Stimulated activated naive CD8-positive, alpha-beta T cell treated with anti-CD3 and anti-CD28 coated beads, Interleukin-15, Interleukin-2, amounts not matched to agents 100 ng/mL and 50 ng/mL, for 24 hours (primary cell): ENCODE measurements around the gene PSMB7.

Source experiments
- H3K27ac Mint-ChIP-seq: one replicate; pipeline ENCODE4 v1.8.0; 2021; ENCODE audit warnings: mild to moderate bottlenecking, mixed read lengths
- H3K27me3 Mint-ChIP-seq: one replicate; pipeline ENCODE4 v1.8.0; 2021; ENCODE audit warnings: mixed read lengths
- H3K36me3 Mint-ChIP-seq: one replicate; pipeline ENCODE4 v1.8.0; 2021; ENCODE audit warnings: low read depth, mixed read lengths
- H3K4me1 Mint-ChIP-seq: one replicate; pipeline ENCODE4 v1.8.0; 2021; ENCODE audit warnings: low read depth, mixed read lengths
- H3K4me3 Mint-ChIP-seq: one replicate; pipeline ENCODE4 v1.8.0; 2021; ENCODE audit warnings: mild to moderate bottlenecking, mixed read lengths
- H3K9me3 Mint-ChIP-seq: one replicate; pipeline ENCODE4 v1.8.0; 2021; ENCODE audit warnings: mixed read lengths

PSMB7 gene

DNA sequence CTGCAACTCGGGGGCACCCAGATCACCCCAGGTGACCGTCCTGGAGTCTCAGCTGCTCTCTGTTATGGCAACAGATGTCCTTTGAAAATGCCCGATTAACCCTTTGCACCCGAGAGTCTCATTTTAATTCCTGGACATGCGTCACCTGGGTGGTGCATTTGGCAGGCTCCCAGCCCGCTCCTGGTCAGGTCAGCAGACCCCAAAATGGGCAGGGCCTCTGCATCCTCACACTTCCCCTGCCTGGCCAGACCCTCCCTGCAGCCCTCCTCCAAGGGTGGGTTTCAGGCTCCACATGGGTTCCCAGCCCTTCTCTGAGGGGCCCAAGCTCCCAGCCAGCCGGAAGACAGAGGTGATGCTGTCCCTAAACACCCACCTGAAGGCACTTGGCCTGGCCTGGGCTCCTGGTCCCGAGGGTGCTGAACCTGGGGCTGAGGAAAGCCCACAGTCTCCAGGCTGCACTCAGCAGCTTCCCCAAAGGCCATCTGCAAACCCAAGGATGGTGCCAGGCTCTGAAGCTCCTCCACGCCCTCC is 69.4 kb downstream of the PSMB7 start:
- no peak overlapping the region for H3K4me3 Mint-ChIP-seq
- H3K27ac Mint-ChIP-seq = no peak overlapping the region
- no peaks in the 10 kb centered on the region for H3K4me1 Mint-ChIP-seq
- no peaks in the 10 kb centered on the region for H3K27me3 Mint-ChIP-seq
- peaks cover 20% of the 10 kb centered on the region for H3K36me3 Mint-ChIP-seq
- no peaks in the 10 kb centered on the region for H3K9me3 Mint-ChIP-seq

DNA sequence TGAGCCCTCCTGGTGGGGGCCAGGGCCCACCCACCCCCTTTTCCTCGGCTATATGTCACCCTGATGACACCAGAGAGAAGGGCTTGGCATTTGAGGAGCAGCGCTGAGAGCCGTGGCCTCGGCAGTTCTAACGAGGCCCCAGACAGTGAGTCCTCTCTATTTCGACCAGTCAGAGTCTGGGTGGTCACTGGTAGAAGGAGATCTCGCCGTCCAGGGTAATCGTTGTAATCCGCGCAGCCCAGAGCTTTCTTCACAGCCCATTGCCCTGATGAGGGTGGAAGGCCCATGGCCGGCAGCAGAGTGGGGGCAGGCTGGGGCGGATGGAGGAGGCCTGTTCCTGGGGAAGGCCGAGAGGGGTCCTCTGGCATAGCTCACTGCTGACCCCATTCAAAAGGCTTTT is 70.2 kb downstream of the PSMB7 start:
- no peaks in the 10 kb centered on the region for H3K27me3 Mint-ChIP-seq
- H3K27ac Mint-ChIP-seq = no peak overlapping the region
- H3K36me3 Mint-ChIP-seq = peaks cover 16% of the 10 kb centered on the region
- no peaks in the 10 kb centered on the region for H3K4me1 Mint-ChIP-seq
- no peaks in the 10 kb centered on the region for H3K9me3 Mint-ChIP-seq
- no peak overlapping the region for H3K4me3 Mint-ChIP-seq

DNA sequence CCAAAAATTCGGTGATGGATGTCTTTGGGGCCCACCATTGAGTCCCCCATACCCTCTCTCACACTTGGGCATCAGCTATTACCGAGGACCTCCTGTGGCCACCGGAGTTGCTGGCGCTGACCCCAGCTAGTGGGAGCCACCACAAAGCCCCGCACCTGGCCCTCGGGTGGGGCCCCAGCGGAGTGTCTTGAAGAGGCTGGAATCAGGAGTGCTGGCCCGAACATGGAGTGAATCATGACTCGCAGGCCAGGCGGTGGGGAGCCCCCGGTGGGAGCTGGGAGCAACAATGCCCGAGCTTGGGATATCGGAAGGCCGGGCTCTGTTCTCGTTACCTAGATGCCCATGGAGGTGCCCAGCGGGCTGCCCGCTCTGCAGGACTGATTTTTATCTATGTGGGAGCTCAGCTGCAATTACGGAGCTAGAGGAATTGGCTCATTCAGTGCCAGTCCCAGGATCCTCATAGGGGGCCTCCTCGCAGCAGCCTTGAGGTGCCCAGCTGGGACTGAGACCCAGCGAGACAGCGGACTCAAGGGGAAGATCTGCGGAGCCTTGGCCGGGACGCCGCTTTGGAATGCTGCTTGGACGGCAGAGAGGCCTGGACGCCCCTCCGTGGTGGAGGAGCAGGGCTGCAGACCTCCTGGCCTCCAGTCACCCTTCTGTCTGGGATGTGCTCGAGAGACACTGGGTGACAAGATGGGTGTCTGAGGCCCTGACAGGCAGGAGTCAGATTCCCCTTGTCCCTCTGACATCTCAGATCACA is 70.8 kb downstream of the PSMB7 start:
- H3K27me3 Mint-ChIP-seq = no peaks in the 10 kb centered on the region
- H3K36me3 Mint-ChIP-seq = peaks cover 16% of the 10 kb centered on the region
- H3K4me3 Mint-ChIP-seq = no peak overlapping the region
- no peaks in the 10 kb centered on the region for H3K4me1 Mint-ChIP-seq
- H3K9me3 Mint-ChIP-seq = no peaks in the 10 kb centered on the region
- H3K27ac Mint-ChIP-seq = no peak overlapping the region

DNA sequence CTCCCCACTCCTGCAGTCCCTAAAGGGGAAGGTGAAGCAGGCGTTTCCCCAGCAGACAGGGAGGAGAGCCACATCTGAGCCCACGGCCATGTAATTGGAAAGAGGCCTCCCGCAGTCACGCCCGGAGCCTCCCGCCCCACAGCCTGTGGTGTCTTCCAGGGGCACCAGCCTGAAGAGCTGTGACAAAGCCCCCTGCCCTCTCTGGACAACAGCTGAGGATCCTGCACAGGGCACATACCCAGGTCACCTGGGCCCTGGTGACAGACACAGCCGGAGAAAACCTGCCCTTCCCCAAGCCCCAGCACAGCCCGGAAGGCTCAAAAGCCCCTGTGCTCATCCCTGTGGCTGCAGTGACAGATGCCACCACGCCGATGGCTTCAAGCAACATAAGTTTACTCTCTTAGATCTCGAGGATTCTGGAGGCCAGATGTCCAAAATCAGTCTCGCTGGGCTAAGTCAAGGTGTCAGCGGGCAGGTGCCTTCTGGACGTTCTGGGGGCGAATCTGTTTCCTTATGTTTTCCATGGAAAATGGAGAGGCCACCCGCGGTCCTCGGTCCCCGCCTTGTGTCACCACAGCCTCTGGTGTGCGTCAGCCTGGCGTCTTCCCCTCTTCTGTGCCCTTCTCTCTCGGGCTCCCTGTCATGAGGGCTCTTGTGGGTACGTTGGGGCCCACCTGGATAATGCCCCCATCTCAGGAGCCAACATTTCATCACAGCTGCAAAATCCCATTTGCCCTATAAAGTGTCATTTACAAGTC is 71.5 kb downstream of the PSMB7 start:
- peaks cover 15% of the 10 kb centered on the region for H3K36me3 Mint-ChIP-seq
- no peaks in the 10 kb centered on the region for H3K9me3 Mint-ChIP-seq
- no peak overlapping the region for H3K4me3 Mint-ChIP-seq
- H3K27me3 Mint-ChIP-seq = no peaks in the 10 kb centered on the region
- H3K4me1 Mint-ChIP-seq = no peaks in the 10 kb centered on the region
- no peak overlapping the region for H3K27ac Mint-ChIP-seq

DNA sequence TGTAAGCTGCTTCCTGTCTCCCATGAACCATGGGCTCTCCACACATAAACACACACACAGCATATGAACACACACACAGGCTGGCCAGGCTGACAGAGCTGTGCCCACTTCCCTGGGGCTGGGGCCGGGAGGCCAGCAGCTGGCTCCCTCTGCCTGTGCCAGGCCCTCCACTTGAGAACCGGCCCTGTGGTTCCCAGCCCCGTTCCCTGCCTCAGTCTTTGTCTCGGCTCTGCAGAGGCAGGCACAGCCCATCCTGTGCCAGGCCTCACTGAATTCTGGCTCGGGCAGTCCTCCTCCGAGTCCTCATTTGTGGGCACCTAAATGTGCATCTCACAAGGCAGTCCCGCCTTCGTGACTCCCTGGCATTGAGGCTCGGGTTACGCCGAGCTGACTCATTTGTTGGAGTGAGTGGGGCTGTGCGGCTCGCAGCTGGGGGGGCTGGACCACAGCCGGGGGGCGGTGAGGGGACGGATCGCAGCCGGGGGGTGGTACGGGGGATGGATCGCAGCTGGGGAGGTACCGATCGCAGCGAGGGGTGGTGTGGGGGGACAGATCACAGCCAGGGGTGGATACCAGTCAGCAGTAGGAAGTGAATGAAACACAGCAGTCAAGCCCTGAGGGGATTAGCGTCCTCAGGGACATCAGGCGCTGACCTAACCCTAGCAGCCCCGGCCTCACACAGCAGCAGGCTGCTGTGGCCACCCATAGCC is 72.3 kb downstream of the PSMB7 start:
- Mint-ChIP-seq H3K27ac (no peak overlapping the region), H3K4me3 (no peak overlapping the region), H3K36me3 (peaks cover 15% of the 10 kb centered on the region)

DNA sequence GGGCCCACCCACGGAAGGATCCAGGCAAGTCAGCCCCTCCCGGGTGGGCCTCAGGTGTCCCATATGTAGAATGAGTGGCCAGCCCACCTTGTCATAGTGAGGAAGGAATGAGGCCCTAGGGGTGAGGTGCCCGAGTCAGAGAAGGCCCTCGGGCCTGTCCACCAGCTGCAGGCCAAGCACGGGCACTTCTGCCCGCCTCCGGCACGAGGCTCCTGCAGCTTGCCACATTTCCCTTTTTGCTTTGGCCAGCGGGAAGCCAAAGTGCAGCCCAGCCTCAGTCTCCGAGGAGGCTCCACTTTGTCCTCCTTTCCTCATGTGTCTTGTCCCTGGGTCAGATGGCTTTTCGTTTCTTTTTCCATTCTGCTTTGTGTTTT is 72.9 kb downstream of the PSMB7 start:
- Mint-ChIP-seq H3K9me3 (no peaks in the 10 kb centered on the region), H3K27ac (no peak overlapping the region), H3K36me3 (peaks cover 20% of the 10 kb centered on the region), H3K4me1 (no peaks in the 10 kb centered on the region), H3K4me3 (no peak overlapping the region), H3K27me3 (no peaks in the 10 kb centered on the region)

More for the DNA sequence above, 72.3 kb downstream of the PSMB7 start:
- no peaks in the 10 kb centered on the region for H3K9me3 Mint-ChIP-seq
- H3K4me1 Mint-ChIP-seq = no peaks in the 10 kb centered on the region
- no peaks in the 10 kb centered on the region for H3K27me3 Mint-ChIP-seq

DNA sequence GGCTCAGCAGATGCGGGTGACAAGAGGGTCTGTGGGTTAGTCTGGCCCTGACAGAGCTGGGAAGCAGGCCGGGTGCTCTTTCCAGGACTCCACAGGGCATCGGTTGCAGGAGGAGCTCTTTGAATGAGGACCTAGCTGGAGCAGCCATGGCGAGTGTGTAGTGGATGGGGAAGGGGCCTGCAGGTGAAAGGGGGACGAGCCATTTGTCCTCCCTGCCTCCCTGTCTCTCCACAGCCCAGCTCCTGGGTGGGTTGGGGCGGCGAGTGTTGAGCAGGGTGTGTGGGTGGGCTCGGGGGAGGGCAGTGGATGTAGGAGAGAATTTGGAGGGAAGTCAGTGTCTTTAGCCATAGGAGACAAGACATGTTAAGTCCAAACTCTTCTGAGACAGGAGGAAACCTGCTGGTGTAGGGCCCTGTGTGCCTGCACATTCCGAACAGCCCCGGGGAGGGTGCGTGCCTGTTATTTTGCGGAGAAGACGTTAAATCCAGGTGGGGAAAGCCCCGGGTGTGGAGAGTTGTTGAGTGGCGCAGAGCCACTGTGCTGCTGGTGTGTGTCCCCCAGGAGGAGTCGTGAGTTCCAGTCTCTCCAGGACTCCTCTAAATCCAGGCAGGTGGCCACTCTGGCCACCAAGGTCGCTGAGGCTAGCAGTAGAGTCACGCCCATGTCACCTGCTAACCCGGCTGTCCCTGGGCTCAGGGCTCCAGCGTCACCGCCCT is 73.6 kb downstream of the PSMB7 start:
- Mint-ChIP-seq H3K27me3 (no peaks in the 10 kb centered on the region), H3K27ac (no peak overlapping the region), H3K9me3 (no peaks in the 10 kb centered on the region), H3K36me3 (peaks cover 23% of the 10 kb centered on the region), H3K4me3 (no peak overlapping the region), H3K4me1 (no peaks in the 10 kb centered on the region)

DNA sequence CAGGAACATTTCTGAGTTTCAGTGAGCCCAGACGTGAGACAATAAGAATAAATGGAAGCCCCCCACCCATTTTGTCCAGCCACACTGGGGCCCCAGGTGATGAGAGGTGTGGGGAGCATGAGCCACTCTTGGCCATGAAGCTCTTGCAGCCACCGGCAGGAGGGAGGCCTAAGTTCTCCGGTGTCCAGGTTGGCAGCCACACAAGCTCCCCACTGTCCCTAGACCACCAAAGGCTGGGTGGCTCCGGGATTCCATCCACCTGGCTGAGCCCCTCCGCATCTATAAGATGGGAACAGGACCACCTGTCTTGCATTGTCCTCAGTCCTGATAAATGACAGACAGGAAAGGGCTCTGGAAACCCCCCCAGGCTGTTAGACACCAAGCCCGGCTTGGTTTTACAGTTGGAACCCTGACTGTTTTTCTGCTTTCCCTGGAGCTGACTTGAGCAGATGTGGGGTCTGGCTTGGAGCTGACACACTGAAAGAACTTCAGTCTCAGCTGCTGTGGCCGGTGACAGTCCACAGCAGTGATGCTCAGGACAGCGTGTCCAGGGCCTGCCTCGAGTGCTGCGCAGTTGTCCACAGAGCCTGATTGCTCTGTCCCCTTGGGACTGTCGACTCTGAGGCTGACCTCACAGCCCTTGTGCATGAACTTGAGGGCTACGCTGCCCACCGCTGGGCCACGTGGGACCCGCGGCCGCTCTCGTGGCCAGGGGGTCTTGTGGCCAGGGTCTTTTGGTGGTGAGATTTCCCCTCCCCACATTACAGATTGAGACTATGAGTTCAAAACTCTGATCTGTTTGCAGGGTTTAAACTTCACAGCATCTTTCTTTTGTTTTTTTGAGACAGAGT is 74.8 kb downstream of the PSMB7 start:
- Mint-ChIP-seq H3K9me3 (no peaks in the 10 kb centered on the region), H3K4me3 (no peak overlapping the region), H3K27me3 (no peaks in the 10 kb centered on the region), H3K36me3 (peaks cover 28% of the 10 kb centered on the region), H3K4me1 (no peaks in the 10 kb centered on the region), H3K27ac (no peak overlapping the region)

DNA sequence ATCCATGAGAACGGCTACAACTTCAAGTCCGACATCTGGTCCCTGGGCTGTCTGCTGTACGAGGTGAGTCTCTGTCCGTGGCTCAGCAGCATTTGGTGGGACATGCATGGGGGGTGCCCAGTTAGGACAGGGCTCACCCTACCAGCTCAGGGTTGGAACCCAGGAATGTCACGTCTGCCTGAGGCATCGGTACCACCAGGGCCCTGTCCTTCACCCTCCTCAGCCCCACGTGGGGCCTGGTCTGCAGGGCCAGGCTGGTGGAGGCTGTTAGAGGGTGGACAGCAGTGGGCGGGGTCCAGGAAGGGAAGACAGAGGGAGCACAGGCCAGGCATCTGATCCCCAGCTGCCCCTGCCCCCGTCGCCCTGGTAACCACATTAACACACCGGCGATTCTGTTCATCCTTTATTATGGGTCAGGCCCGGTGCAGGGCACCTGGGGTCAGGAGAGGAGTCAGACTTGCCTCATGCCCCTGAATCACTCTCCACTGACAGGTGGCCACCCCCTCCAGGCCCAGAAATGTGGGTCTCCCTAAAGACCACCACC is 75.6 kb downstream of the PSMB7 start:
- Mint-ChIP-seq H3K27ac (no peak overlapping the region), H3K9me3 (no peaks in the 10 kb centered on the region), H3K27me3 (no peaks in the 10 kb centered on the region), H3K4me3 (no peak overlapping the region), H3K36me3 (peaks cover 24% of the 10 kb centered on the region), H3K4me1 (no peaks in the 10 kb centered on the region)

DNA sequence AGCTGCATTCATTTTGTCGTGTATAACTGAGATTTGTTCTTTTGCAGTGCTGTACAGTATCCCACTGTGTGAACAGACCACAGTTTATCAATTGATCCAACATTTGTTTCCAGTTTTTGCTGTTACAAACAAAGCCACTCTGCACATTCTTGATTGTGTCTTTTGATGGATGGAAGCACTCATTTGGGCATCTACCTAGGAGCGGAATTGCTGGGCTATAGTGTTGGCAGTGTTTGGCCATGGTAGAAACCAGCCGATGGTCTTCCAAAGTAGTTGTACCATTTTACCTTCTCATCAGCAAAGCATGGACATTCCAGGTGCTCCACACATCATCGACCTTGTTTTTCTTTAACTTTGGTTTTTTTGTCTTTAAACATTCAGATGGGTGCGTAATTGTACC is 77.7 kb downstream of the PSMB7 start:
- peaks cover 24% of the 10 kb centered on the region for H3K36me3 Mint-ChIP-seq

DNA sequence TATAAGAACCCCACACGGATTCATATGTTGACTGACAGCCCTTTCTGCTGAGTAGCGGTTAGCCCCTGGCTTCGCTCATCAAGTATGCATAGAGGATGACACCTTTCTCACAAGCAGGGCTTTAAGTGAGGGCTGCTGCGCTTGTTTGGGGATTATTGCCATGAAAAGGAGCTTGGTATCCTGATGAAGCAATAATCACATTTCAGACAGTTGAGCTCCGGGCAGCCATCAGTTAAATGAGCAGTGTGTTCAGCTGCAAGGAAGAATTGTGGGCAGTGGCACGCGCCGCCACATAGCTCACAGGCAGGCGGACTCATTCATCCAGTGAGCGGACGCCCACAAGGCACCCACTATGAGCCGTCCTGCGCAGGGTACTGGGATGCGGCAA is 79.9 kb downstream of the PSMB7 start:
- Mint-ChIP-seq H3K27me3 (no peaks in the 10 kb centered on the region), H3K4me3 (no peak overlapping the region), H3K4me1 (no peaks in the 10 kb centered on the region), H3K27ac (no peak overlapping the region), H3K9me3 (no peaks in the 10 kb centered on the region), H3K36me3 (peaks cover 25% of the 10 kb centered on the region)

More for the DNA sequence above, 77.7 kb downstream of the PSMB7 start:
- H3K4me1 Mint-ChIP-seq = no peaks in the 10 kb centered on the region
- no peak overlapping the region for H3K4me3 Mint-ChIP-seq
- no peaks in the 10 kb centered on the region for H3K9me3 Mint-ChIP-seq
- no peak overlapping the region for H3K27ac Mint-ChIP-seq
- H3K27me3 Mint-ChIP-seq = no peaks in the 10 kb centered on the region

DNA sequence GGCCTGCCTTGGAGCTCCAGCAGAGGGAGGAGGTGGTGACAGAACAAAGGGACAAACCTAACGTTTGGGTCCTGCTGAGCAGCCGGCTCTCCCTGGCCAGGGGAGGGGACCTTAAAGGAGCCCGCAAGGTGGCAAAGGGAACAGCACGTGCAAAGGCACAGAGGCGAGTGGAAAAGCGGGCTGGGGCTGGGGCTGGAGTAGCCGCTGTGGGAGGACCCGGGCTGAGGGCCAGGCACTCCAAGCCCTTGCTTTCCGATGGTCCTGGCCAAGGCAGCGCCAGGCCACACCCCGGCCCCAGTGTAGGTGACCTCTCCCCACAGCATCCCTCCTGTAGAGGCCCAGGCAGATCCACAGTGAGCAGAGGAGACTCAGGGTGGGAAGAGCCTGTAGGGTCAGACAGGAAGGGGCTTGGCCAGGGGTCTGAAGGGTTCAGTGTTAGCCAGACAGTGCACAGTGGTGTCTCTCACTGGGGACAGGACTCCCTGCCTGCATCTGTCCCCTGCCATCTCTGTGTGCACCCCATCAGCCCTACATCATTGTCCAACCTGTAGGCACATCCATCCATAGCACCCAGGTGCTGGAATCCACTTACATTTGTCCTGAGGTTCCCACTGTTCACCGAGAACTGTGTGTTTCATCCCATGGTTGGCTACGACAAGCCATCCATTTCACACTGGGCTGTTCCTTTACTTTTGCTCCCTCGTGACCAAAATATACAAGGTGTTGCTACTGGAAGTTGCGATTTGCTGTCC is 80.5 kb downstream of the PSMB7 start:
- H3K36me3 Mint-ChIP-seq = peaks cover 30% of the 10 kb centered on the region
- H3K9me3 Mint-ChIP-seq = no peaks in the 10 kb centered on the region
- no peak overlapping the region for H3K27ac Mint-ChIP-seq
- no peaks in the 10 kb centered on the region for H3K27me3 Mint-ChIP-seq
- no peaks in the 10 kb centered on the region for H3K4me1 Mint-ChIP-seq
- no peak overlapping the region for H3K4me3 Mint-ChIP-seq

DNA sequence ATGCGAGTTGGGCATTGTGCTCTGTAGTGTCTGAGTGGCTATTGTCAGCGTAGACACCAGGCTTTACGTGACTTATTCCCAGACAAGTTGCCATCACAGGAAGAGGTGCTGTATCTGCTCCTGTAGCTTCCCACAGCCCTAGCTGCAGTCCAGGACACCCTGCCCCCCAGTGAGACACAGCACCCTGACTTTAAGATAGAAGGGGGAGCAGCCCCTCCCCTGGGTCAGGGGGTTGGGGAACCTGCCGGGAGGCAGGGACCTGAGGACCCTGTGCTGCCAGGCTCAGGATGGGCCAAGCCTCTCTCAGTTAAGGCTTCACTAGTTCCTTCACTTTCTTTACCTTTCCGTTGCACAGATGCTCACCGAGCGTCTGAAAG is 82.1 kb downstream of the PSMB7 start:
- Mint-ChIP-seq H3K4me3 (no peak overlapping the region), H3K27me3 (no peaks in the 10 kb centered on the region), H3K9me3 (no peaks in the 10 kb centered on the region), H3K4me1 (no peaks in the 10 kb centered on the region), H3K36me3 (peaks cover 28% of the 10 kb centered on the region), H3K27ac (no peak overlapping the region)
